Panc1 (cell line): ENCODE results near the gene FSTL4.

ENCODE experiments used
- CTCF ChIP-seq: fragments of 450-650 bp; IDR thresholded peaks from 2 replicates; pipeline ENCODE4 v1.5.1; 2017; ENCODE audit warnings: mild to moderate bottlenecking
- SIN3A ChIP-seq: IDR thresholded peaks from 2 replicates; pipeline ENCODE4 v1.6.1; 2012; ENCODE audit warnings: low read depth, mild to moderate bottlenecking, low read length, moderate library complexity, borderline replicate concordance; ENCODE audit not compliant: insufficient read depth
- TF ChIP-seq, protein P1 (sequence below), 2 experiments: IDR thresholded peaks; 2 replicates each; pipeline ENCODE4 v1.6.1; 2011 to 2012; ENCODE audit warnings: low read depth in 2 of 2, control low read depth in 1 of 2, low read length in 1 of 2, mild to moderate bottlenecking in 1 of 2, moderate library complexity in 1 of 2; ENCODE audit not compliant: insufficient read depth in 1 of 2

DNA sequence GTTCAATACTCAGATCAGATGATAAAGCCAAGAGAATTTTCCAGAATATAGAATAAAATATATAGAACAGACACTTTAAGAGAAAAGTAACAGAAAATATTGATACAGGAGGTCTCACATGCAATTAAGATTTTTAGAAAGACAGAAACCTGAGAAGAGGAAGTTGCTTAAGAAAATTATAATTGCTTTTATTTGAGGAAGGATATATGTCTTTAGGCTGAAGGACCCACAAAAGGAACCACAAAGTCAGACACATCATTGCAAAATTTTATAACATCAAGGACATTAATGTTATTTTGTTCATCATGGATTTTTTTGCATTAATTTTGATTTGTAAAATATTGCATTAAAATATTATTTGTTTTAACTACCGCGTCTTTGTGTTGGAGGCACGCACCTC, 141.5 kb downstream of the FSTL4 start:
- TF ChIP-seq, protein P1, sequence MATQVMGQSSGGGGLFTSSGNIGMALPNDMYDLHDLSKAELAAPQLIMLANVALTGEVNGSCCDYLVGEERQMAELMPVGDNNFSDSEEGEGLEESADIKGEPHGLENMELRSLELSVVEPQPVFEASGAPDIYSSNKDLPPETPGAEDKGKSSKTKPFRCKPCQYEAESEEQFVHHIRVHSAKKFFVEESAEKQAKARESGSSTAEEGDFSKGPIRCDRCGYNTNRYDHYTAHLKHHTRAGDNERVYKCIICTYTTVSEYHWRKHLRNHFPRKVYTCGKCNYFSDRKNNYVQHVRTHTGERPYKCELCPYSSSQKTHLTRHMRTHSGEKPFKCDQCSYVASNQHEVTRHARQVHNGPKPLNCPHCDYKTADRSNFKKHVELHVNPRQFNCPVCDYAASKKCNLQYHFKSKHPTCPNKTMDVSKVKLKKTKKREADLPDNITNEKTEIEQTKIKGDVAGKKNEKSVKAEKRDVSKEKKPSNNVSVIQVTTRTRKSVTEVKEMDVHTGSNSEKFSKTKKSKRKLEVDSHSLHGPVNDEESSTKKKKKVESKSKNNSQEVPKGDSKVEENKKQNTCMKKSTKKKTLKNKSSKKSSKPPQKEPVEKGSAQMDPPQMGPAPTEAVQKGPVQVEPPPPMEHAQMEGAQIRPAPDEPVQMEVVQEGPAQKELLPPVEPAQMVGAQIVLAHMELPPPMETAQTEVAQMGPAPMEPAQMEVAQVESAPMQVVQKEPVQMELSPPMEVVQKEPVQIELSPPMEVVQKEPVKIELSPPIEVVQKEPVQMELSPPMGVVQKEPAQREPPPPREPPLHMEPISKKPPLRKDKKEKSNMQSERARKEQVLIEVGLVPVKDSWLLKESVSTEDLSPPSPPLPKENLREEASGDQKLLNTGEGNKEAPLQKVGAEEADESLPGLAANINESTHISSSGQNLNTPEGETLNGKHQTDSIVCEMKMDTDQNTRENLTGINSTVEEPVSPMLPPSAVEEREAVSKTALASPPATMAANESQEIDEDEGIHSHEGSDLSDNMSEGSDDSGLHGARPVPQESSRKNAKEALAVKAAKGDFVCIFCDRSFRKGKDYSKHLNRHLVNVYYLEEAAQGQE (IDR thresholded peaks at IDR 0.05; ENCODE audit: insufficient read depth in 1 of 2, low read depth in 2 of 2, low read length in 1 of 2), result no peak
- TF ChIP-seq CTCF (no peak), SIN3A (no peak)
